ENCODE data around the gene PHC3.

The PHC3 gene

GRCh38 chr3:170179432-170179831 is 2.1 kb downstream of the PHC3 start:
- Histone ChIP-seq H3K4me3 (ENCODE audit: low read length) (peak overlapping the region; percentile 80), H3K4me1 (ENCODE audit: control insufficient read depth, insufficient read depth, low read length) (peaks cover 11% of the 10 kb centered on the region), H3K4me2 (ENCODE audit: low read length) (peak overlapping the region; percentile 82), H3K36me3 (ENCODE audit: insufficient read depth, low read length) (peaks cover 39% of the 10 kb centered on the region), H3K9me3 (replicated peaks; ENCODE audit: low read length) (no peaks in the 10 kb centered on the region), H3K9ac (ENCODE audit: low read depth, low read length) (peak overlapping the region; percentile 92), H3K27me3 (ENCODE audit: control insufficient read depth, insufficient read depth, low read length) (no peaks in the 10 kb centered on the region)

GRCh38 chr3:170178651-170179050 is 2.9 kb downstream of the PHC3 start:
- Histone ChIP-seq H3K4me2 (ENCODE audit: low read length) (peak overlapping the region; percentile 82), H3K4me1 (ENCODE audit: control insufficient read depth, insufficient read depth, low read length) (peaks cover 11% of the 10 kb centered on the region), H3K9ac (ENCODE audit: low read depth, low read length) (no peak overlapping the region), H3K9me3 (replicated peaks; ENCODE audit: low read length) (no peaks in the 10 kb centered on the region), H3K27me3 (ENCODE audit: control insufficient read depth, insufficient read depth, low read length) (no peaks in the 10 kb centered on the region), H3K36me3 (ENCODE audit: insufficient read depth, low read length) (peaks cover 41% of the 10 kb centered on the region), H3K4me3 (ENCODE audit: low read length) (no peak overlapping the region)

DNA sequence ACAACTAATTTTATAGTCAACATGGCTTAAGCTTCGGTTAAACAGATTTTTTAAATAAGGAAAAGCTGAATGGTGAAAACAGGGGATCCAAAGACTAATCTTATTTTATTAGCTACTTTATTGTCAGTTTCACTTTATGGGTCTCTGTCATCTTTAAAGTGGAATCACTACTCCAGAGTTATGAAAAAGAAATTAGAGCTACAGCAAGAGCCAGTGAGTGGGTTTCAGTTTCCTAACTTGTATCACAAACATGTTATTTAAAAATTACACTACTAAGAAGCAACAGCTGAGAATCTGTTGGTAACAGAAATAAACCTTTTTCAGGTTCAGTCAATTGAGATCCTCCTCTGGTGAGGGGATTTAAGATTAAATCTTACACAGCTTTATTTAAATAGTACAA is 10.0 kb downstream of the PHC3 start:
- no peak overlapping the region for H3K4me3 ChIP-seq (ENCODE audit: low read length)
- H3K9ac ChIP-seq (ENCODE audit: low read depth, low read length) = no peak overlapping the region
- H3K4me2 ChIP-seq (ENCODE audit: low read length) = no peak overlapping the region
- peaks cover 74% of the 10 kb centered on the region for H3K36me3 ChIP-seq (ENCODE audit: insufficient read depth, low read length)
- no peaks in the 10 kb centered on the region for H3K4me1 ChIP-seq (ENCODE audit: control insufficient read depth, insufficient read depth, low read length)
- H3K9me3 ChIP-seq (replicated peaks; ENCODE audit: low read length) = no peaks in the 10 kb centered on the region
- H3K27me3 ChIP-seq (ENCODE audit: control insufficient read depth, insufficient read depth, low read length) = no peaks in the 10 kb centered on the region

GRCh38 chr3:170164717-170165116 is 16.8 kb downstream of the PHC3 start:
- no peak overlapping the region for H3K4me3 ChIP-seq (ENCODE audit: low read length)
- H3K4me2 ChIP-seq (ENCODE audit: low read length) = no peak overlapping the region
- no peak overlapping the region for H3K9ac ChIP-seq (ENCODE audit: low read depth, low read length)
- no peaks in the 10 kb centered on the region for H3K9me3 ChIP-seq (replicated peaks; ENCODE audit: low read length)
- peaks cover 59% of the 10 kb centered on the region for H3K36me3 ChIP-seq (ENCODE audit: insufficient read depth, low read length)
- H3K27me3 ChIP-seq (ENCODE audit: control insufficient read depth, insufficient read depth, low read length) = no peaks in the 10 kb centered on the region
- peaks cover 12% of the 10 kb centered on the region for H3K4me1 ChIP-seq (ENCODE audit: control insufficient read depth, insufficient read depth, low read length)

DNA sequence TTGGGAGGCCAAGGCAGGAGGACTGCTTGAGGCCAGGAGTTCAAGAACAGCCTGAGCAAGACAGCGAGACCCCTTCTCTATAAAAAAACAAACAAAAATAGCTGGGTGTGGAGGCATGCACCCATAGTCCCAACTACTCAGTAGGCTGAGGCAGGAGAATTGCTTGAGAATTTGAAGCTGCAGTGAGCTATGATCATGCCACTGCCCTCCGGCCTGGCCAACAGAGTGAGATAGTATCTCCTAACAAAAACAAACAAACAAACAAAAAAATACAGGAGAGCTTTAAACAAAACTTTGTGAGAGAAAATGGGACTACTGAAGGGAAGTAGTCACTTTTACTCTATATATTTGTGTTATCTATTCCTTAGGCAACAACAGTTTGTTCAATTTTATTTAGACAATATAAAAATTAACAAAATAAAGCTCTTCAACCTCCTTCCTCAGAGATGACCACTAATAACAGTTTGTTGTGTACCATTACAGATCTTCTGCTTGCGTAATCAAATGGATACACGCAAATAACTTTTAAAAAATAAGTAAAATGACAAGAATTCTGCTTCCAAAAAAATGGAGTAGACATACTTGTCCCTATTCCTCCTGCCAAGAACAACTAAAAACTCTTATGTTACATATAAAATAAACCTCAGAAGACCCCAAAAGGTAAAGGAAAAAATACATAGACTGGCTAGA is 17.4 kb downstream of the PHC3 start:
- Histone ChIP-seq H3K4me1 (ENCODE audit: control insufficient read depth, insufficient read depth, low read length) (peaks cover 12% of the 10 kb centered on the region), H3K9ac (ENCODE audit: low read depth, low read length) (no peak overlapping the region), H3K4me2 (ENCODE audit: low read length) (no peak overlapping the region), H3K27me3 (ENCODE audit: control insufficient read depth, insufficient read depth, low read length) (no peaks in the 10 kb centered on the region), H3K4me3 (ENCODE audit: low read length) (no peak overlapping the region), H3K36me3 (ENCODE audit: insufficient read depth, low read length) (peaks cover 54% of the 10 kb centered on the region), H3K9me3 (replicated peaks; ENCODE audit: low read length) (no peaks in the 10 kb centered on the region)

DNA sequence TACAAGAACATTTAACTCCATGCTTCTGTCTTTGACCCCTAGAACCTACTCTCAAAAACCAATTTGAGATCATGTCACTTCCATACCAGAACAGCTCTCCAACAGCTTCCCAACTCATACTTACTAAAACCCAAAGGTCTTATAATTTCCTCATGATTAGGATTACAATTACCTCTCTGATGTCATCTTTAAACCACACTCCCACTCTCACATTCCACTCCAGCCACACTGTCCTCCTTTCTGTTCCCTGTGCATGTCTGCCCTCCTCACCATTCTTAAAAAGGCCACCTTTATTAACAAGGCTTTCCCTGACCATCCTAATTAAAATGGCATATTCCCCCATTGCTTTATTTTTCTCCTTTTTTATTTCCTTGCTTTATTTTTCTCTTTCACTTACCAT is 18.9 kb downstream of the PHC3 start:
- Histone ChIP-seq H3K4me1 (ENCODE audit: control insufficient read depth, insufficient read depth, low read length) (peaks cover 12% of the 10 kb centered on the region), H3K36me3 (ENCODE audit: insufficient read depth, low read length) (peaks cover 51% of the 10 kb centered on the region)

GRCh38 chr3:170162052-170162451 is 19.5 kb downstream of the PHC3 start:
- no peak overlapping the region for H3K9ac ChIP-seq (ENCODE audit: low read depth, low read length)
- no peak overlapping the region for H3K4me2 ChIP-seq (ENCODE audit: low read length)
- no peaks in the 10 kb centered on the region for H3K27me3 ChIP-seq (ENCODE audit: control insufficient read depth, insufficient read depth, low read length)
- no peaks in the 10 kb centered on the region for H3K9me3 ChIP-seq (replicated peaks; ENCODE audit: low read length)
- no peak overlapping the region for H3K4me3 ChIP-seq (ENCODE audit: low read length)
- H3K36me3 ChIP-seq (ENCODE audit: insufficient read depth, low read length) = peaks cover 49% of the 10 kb centered on the region
- H3K4me1 ChIP-seq (ENCODE audit: control insufficient read depth, insufficient read depth, low read length) = peaks cover 12% of the 10 kb centered on the region

More for the DNA sequence above, 18.9 kb downstream of the PHC3 start:
- H3K9ac ChIP-seq (ENCODE audit: low read depth, low read length) = no peak overlapping the region
- no peaks in the 10 kb centered on the region for H3K27me3 ChIP-seq (ENCODE audit: control insufficient read depth, insufficient read depth, low read length)
- no peak overlapping the region for H3K4me3 ChIP-seq (ENCODE audit: low read length)
- no peaks in the 10 kb centered on the region for H3K9me3 ChIP-seq (replicated peaks; ENCODE audit: low read length)
- no peak overlapping the region for H3K4me2 ChIP-seq (ENCODE audit: low read length)

DNA sequence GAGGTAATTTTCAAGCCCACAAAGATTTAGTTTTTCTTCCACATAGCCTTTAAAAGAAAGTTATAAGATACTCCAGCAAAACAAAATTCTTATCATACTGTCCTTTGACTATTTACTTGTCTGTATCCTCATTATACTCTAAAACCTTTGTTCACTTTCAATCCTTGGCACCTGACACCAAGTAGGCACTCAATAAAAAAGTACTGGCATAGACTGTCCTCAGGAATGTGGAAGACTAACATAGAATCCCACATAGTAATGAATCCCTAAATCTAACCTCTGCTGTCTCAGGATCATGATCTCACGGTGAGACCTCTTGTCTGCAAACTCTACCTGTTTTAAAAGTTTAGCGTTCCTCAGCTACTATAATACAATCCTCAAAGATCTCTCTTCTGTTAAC is 21.6 kb downstream of the PHC3 start:
- H3K9me3 ChIP-seq (replicated peaks; ENCODE audit: low read length) = no peaks in the 10 kb centered on the region
- peaks cover 41% of the 10 kb centered on the region for H3K36me3 ChIP-seq (ENCODE audit: insufficient read depth, low read length)
- peaks cover 16% of the 10 kb centered on the region for H3K4me1 ChIP-seq (ENCODE audit: control insufficient read depth, insufficient read depth, low read length)
- no peaks in the 10 kb centered on the region for H3K27me3 ChIP-seq (ENCODE audit: control insufficient read depth, insufficient read depth, low read length)
- H3K9ac ChIP-seq (ENCODE audit: low read depth, low read length) = no peak overlapping the region
- no peak overlapping the region for H3K4me3 ChIP-seq (ENCODE audit: low read length)
- H3K4me2 ChIP-seq (ENCODE audit: low read length) = no peak overlapping the region

DNA sequence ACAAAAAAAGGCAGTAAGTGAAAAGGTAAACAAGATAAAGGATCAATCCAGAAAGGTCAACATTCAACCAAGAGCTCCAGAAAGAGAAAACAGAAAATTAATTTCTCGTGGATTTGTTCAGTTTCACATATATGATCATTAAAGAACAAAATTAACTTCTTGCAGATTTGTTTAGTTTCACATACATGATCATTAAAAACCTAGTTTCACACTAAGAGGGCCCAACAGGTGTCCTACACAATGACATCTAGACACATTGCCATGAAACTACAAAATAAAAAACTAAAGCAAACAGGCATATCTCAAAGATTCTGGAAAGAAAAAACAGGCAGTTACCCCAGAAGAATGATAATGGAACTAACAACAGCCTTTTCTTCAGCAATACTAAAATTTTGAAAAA is 22.1 kb downstream of the PHC3 start:
- Histone ChIP-seq H3K9ac (ENCODE audit: low read depth, low read length) (no peak overlapping the region), H3K4me2 (ENCODE audit: low read length) (no peak overlapping the region), H3K9me3 (replicated peaks; ENCODE audit: low read length) (no peaks in the 10 kb centered on the region), H3K36me3 (ENCODE audit: insufficient read depth, low read length) (peaks cover 36% of the 10 kb centered on the region), H3K4me3 (ENCODE audit: low read length) (no peak overlapping the region), H3K27me3 (ENCODE audit: control insufficient read depth, insufficient read depth, low read length) (no peaks in the 10 kb centered on the region), H3K4me1 (ENCODE audit: control insufficient read depth, insufficient read depth, low read length) (peaks cover 21% of the 10 kb centered on the region)

GRCh38 chr3:170155604-170156003 is 25.9 kb downstream of the PHC3 start:
- Histone ChIP-seq H3K9me3 (replicated peaks; ENCODE audit: low read length) (no peaks in the 10 kb centered on the region), H3K4me1 (ENCODE audit: control insufficient read depth, insufficient read depth, low read length) (peaks cover 26% of the 10 kb centered on the region), H3K27me3 (ENCODE audit: control insufficient read depth, insufficient read depth, low read length) (no peaks in the 10 kb centered on the region), H3K36me3 (ENCODE audit: insufficient read depth, low read length) (peaks cover 13% of the 10 kb centered on the region), H3K9ac (ENCODE audit: low read depth, low read length) (no peak overlapping the region), H3K4me3 (ENCODE audit: low read length) (no peak overlapping the region), H3K4me2 (ENCODE audit: low read length) (no peak overlapping the region)

GRCh38 chr3:170154569-170155143 is 26.9 kb downstream of the PHC3 start:
- Histone ChIP-seq H3K4me3 (ENCODE audit: low read length) (peak overlapping the region; percentile 22), H3K9ac (ENCODE audit: low read depth, low read length) (no peak overlapping the region)

DNA sequence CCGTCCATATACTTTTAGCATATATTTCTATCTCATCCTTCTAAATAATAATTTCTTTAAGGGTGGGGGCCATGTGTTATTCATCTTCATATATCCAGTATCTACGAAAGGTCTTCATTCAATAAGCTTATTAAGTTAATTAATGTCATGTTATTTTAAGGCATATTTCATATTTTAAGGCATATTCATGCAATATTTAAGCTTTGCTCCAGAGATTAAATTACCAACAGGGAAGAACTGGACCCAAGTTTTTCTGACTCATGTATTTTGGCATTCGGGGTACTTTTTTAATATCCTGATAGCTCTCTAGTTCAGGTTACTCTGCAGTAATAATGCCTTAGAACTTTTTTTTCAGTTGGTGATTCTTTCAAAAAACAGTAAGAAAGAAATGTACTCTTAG is 27.4 kb downstream of the PHC3 start:
- Histone ChIP-seq H3K4me2 (ENCODE audit: low read length) (peak overlapping the region; percentile 52), H3K9ac (ENCODE audit: low read depth, low read length) (no peak overlapping the region), H3K4me1 (ENCODE audit: control insufficient read depth, insufficient read depth, low read length) (peaks cover 26% of the 10 kb centered on the region)

More at GRCh38 chr3:170154569-170155143, 26.9 kb downstream of the PHC3 start:
- no peaks in the 10 kb centered on the region for H3K9me3 ChIP-seq (replicated peaks; ENCODE audit: low read length)
- peak overlapping the region; percentile 52 for H3K4me2 ChIP-seq (ENCODE audit: low read length)
- H3K27me3 ChIP-seq (ENCODE audit: control insufficient read depth, insufficient read depth, low read length) = no peaks in the 10 kb centered on the region
- H3K36me3 ChIP-seq (ENCODE audit: insufficient read depth, low read length) = peaks cover 15% of the 10 kb centered on the region
- H3K4me1 ChIP-seq (ENCODE audit: control insufficient read depth, insufficient read depth, low read length) = peaks cover 26% of the 10 kb centered on the region

More for the DNA sequence above, 27.4 kb downstream of the PHC3 start:
- Histone ChIP-seq H3K9me3 (replicated peaks; ENCODE audit: low read length) (no peaks in the 10 kb centered on the region), H3K27me3 (ENCODE audit: control insufficient read depth, insufficient read depth, low read length) (no peaks in the 10 kb centered on the region), H3K36me3 (ENCODE audit: insufficient read depth, low read length) (peaks cover 17% of the 10 kb centered on the region), H3K4me3 (ENCODE audit: low read length) (no peak overlapping the region)
